GM19240 (cell line): Measurements from ENCODE around the gene SLC12A7.

ENCODE experiments used
- DNase-seq: peaks from one replicate; pipeline ENCODE4 v3.0.0; 2011; ENCODE audit warnings: low spot score; ENCODE audit not compliant: insufficient read length

SLC12A7 gene

DNA sequence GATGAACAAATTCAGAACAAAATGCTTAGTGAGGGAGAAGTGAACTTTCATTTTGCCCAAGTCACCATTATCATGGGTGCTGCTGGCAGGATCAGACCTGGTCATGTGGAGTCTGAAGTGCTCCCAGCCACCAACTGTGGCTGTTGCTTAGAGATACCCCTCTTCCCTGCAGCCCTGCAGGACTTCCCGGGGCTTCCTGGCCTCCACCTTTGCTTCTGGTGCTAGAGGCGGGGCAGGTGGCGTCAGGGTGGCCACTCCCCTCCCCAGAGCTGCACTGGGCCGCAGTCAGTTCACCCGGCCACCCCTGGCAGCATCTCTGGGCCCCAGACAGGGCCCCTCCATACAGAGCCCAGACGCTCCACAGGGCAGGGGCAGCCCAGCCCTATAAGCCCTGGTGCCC, 30.0 kb upstream of the SLC12A7 start:
- no peak for DNase-seq

DNA sequence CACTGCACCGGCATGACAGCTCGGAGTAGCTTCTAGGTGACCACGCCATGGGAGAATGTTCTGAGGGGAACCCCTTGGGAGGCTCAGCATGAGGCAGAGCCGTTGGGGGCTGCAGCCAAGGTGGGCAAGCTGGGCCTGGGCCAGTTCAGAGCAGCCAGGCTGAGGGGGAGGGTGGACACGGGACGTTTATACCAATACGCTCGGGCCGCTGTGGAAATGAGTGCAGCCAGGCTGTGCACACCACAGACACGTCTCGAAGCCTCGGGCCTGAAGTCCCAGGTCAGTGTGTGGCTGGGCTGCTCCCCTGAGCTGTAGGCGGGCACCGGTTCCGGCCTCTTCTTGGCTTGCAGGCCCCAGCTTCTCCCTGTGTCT, 28.9 kb upstream of the SLC12A7 start:
- DNase-seq = no peak

DNA sequence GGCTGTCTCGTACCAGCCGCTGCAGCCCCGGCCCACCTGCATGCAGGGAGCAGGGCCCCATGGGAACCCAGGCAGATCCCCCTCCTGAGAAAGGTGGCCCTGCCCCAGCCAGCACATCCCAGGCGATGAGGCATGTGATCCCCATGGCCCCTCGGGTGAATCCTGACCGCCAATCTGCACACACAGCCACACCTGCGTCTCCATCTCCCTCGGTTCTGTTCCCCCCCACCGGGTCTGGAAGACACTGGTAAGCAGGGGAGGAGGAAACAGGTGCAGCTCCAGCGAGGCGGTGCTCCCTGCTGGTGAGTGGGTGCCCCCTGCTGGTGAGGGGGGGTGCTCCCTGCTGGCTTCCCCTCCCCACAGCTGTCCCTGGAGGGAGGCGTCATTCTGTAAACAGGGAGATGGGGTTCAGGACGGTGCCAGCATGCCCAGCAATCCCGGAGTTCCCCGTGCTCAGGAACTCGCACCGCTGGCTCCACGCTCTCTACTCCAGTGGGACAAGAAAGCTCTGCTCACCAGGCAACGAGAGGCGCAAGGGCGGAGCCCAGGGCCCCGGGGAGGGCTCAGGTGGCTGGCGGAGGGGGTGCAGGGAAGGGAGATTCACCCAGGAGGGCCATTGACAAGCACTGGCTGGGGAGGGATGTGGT, 28.4 kb upstream of the SLC12A7 start:
- DNase-seq = peak; percentile 61

DNA sequence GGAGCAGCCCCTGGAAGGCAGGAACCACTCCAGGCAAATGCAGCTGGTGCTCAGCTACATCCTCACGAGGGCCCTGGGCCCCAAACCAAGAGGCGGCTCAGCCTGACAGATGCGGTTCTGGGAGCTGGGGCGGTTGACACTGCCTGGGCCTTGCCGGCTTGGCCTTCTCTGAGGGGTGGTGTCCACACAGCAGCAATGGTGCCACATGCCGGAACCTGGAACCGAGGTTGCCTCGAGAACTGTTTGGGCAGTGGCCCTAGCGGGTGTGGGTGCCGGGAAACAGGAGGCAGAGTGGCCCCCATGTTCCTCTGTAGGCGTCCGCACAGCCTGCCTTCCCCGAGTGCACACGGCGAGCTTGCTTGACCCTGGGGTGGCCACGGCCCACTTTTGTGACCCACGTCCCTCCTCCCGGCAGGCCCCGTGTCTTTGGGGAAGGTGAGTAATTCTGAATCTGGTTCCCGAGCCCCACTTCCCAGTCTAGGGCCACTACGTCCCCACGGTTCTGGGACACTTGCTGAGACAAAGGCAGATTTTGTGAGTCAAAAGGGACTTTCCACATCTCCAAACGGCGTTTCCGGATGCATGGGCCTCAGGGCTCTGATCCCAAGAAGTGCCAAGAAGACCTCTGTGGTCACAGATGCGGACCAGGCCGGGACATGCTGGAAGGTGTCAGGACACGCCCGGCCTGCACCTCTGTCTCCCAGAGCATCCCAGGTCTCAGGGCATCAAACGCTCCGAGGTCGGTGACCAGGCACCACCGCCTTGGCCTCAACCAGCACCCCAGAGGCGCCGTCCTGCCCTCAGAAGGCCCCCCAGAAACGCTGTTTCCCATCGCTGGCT, 27.7 kb upstream of the SLC12A7 start:
- DNase-seq = no peak

DNA sequence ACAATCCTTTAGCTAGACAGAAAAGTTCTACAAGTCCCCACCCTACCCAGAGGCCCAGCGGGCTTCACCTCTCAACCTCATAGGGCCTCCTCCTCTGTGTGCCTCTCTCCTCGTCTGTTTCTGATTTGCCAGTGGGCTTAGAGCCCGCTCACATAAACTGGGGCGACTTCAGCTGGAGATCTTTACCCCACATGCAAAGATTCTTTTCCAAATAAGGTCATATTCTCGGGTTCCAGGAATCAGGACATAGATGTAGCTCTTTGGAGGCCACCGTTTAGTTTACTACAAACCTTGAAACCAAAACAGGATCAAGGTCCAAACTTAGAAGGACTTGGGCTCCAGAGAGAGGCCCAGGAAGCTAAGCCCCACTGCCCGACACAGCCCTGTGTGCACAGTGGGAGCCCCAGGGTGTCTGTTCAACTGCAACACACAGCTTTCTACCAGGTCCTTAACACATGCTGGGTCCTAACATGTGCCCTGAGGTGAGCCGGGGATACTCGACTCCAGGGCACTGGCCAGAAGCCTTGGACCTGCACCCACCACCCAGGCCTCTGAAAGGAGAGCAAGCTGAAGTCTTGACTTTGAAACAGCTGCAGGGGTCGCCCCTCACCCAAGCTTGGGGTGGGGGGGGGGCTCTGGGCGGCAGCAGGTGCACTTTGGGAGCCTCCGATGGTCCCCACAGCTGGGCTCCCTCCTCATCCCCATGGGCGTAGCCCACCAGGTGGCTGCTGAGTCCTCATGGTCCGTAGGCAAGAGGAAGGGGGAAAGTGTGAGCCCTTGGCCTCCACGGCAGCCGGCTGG, 26.8 kb upstream of the SLC12A7 start:
- no peak for DNase-seq

DNA sequence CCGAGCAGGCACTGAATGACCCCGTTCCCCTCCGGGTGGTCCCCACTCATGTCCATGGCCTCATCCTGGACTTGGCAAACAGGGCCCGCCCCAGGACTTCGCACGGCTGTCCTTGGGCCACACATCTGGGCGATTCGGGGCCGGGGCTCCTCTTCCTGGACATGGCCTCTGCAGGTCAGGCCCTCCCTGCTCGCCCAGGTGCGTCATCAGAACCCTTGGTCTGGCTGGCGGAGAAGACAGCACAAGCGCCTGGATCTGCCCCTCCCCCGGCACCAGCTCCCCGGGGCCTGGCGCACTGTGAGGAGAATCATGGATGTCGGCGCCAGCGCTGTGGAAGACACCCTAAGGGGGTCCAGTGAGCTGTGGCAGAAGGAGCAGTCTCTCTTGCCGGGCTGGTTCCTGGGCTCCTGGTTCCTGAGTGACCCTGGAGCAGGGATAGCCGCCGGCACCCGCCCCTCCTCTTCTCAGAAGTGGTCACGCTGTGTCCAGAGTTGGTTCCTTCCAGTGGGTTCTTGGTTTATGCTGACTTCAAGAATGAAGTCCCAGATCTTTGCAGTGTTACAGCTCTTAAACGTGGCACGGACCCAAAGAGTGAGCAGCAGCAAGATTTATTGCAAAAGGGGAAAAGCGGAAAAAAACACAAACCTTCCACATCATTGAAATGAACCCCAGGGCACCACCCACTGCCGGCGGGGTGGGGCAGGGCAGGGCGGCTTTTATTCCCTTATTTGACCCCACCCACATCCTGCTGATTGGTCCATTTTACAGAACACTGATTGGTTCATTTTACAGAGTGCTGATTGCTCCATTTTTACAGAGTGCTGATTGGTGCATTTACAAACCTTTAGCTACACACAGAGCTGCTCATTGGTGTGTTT, 25.9 kb upstream of the SLC12A7 start:
- DNase-seq = no peak

DNA sequence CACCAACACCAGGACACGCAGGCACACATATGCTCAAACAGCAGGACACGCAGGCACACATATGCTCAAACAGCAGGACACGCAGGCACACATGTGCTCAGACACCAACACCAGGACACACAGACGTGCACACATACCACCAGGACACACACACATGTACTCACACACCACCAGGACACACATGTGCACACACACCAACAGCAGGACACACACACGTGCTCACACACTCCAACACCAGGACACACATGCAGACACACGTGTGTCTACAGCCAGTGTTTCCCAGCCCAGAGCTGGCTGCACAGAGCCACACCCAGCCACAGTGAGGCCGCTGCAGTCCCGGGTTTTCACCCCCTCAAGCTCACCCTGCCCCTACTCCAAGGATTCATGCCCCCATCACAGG, 25.0 kb upstream of the SLC12A7 start:
- no peak for DNase-seq

DNA sequence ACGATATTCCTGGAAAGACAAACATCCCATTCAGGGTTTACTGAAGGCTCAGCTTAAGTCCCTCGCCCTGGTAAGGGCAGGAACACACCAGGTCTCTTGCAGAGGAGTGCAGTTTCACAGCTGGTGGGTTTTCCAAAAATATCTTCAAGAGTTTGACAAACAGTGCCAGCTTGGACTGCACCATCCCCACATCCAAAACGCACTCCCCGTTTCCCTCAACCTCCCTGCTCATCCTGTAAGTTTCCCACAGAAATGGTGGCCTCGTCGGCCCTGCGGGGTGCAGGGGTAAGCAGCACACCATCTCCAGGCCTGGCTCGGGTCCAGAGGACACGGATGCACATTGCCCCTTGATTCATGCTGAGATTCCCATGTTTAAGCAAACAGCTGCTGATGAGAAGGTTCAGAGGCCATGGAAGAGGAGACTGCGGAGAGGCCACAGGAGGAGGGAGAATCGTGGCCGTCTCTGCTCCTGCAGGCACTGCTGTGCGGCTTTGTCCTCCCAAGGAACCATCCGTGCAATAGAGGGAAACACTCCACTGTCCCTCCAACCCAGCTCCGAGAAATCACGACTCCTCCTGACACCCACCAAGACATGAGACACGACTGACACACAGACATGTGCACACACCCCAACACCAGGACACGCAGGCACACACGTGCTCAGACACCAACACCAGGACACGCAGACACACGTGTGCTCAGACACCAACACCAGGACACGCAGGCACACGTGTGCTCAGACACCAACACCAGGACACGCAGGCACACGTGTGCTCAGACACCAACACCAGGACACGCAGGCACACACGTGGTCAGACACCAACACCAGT, 24.0 kb upstream of the SLC12A7 start:
- no peak for DNase-seq

DNA sequence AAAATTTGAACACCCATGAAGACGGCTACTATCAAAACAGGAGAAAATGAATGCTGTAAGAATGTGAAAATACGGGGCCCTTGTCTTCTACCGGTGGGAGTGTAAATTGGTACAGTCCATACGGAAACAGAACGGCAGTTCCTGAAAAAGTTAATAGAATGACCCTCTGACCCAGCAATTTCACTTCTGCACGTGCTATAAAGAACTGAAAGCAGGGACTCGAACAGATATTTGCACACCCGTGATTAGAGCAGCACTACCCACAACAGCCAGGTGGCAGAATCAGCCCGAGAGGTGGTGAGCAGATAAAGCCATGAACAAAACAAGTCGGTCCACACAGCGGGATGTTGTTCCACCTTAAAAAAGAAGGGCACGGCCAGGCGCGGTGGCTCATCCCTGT, 22.6 kb upstream of the SLC12A7 start:
- DNase-seq = peak; percentile 71

DNA sequence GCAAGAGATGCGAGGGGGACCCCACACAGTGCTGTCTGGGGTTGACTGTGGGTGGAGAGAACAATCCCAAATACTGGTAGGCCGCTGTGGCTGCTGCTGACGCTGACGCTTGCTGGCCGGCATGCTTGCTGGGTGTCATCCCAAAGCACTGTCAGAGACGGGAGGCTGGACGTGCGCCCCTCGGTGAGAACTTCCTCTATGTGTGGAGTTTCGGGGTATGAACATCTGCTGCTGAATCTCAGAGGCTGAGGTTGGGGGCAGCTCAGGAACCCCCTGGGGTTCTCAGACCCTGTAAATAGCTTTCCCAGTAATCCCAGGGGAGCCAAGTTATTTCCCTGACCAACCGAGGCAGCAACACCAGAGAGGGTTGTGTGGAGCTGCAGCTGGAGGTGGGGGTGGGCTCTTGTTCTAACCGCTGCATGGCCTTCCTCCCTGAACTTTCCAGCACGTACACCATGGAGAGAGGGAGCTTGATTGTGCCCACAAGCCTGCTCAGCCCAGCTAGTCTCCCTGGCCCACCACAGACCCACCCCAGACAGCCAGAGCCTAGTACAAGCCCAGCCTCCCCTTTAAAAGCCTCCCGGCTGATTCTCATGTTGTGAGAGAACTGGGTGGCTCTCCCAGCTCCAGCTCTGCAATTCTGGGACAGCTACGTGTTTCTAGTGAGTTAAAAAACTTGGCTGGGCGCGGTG, 21.8 kb upstream of the SLC12A7 start:
- DNase-seq = no peak

DNA sequence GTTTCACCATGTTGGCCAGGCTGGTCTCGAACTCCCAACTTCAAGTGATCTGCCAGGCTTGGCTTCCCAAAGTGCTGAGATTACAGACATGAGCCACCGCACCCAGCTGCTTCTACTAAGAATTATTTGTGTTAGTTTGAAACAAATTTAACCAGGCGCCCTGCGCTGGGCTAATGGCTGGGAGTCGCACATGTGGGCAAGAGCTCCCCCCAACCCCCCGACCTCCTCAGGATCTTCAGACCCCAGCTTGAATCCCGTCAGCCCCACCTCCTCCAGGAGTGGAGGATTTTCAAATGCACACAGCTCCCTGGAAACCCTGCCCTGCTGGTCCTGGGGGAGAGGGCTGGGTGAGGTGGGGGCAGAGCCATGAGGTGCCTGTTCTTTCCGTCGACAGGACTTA, 21.2 kb upstream of the SLC12A7 start:
- DNase-seq = no peak

DNA sequence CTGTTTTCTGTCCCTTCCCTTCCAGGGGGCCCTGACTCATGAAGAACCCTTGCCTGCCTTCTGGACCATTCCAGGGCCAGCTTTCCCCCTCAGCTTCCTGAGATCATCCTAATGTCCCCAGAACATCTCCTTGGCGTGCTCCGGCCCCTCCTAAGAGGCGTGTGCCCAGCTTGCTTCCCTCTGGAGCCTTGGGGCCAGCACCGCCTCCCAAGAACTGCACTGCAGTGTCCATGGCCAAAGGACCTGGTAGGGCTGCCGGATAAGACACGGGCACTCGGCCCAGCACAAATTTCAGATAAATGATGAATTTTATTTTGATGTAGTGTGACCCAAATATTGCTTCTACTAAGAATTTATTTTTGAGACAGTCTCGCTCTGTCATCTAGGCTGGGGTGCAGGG, 20.7 kb upstream of the SLC12A7 start:
- no peak for DNase-seq

DNA sequence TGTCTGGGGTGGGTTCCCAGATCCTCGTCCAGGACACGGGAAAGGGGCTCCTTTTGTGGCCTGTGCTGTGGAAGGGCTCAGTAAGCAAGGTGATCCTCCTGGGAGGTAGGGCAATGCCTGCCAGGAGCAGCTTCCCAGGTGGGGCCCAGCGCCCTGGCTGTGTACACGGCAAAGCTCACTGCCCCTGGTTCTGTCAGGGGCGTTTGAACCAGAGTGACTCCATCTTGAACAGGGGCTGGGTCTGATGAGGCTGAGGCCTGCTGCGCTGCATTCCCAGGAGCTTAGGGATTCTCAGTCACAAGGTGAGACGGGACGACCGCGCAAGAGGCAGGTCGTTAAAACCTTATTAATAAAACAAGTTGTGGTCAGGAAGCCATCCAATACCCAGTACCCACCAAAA, 19.9 kb upstream of the SLC12A7 start:
- DNase-seq = no peak

DNA sequence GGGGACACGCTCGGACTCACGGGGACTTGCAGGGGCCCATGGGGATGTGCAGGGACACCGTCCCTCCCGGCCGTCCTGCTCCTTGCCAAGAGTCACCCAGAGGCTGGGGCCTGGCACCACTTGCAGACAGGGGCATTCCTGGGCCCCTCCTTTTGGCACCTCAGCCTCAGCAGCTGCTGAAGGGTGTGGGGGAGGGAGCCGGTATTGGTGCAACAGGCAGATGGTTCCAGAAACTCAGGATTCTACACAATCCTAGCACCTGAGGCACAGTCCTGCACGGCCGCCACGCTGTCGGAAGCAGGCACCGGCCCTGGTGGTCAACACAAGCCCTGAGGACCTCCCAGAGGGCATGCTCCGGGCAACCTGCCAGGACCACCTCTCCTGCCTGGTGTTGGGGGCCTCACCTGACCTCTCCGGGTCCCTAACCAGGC, 19.3 kb upstream of the SLC12A7 start:
- no peak for DNase-seq

DNA sequence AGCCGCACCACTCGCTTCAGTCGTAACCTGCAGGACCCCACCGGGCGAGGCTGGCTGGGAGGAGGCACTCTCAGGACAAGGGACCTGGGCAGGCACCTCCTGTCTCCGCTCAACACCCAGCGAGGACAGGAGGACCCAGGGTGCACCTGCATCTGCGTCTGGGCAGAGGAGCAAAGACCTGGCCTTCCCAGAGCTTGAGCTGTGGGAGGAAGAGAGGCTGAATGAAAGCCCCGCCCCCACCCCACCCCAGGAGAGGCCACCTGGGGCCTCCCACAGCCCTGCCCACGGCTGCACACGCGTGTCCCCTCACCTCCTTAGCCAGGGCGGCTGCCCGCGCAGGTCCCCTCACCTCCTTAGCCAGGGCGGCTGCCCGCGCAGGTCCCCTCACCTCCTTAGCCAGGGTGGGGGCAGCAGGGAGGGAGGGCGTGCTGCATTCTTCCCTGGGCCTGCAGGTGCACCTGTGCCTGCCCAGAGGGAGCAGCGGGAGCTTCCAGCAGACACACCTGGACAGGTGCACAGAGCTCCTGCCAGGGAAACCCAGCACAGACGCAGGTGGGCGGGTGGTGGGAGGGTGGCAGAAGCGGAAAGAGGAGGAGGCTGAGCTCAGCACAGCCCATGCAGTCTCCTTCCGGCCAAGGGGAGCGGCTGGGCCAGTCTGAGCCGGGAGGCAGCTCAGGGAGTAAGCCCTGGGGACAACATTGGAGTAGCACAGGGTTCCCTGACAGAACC, 18.5 kb upstream of the SLC12A7 start:
- DNase-seq = no peak

DNA sequence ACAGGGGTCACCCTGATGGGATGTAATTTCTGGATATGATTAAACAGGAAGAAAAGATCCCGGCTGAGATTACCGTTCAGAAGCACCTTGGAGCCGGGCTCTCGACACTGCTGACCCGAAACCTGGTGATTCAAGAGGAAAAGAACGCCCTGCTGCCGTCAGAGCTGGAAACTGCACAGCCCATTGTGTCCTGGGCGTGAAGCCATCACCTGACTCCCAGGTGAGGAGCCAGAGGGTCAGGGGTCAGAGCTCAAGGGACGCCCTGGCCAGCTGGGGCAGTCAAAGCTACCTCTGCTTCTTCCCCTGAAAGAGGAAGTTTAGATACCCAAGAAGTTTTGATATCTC, 17.8 kb upstream of the SLC12A7 start:
- DNase-seq = no peak

DNA sequence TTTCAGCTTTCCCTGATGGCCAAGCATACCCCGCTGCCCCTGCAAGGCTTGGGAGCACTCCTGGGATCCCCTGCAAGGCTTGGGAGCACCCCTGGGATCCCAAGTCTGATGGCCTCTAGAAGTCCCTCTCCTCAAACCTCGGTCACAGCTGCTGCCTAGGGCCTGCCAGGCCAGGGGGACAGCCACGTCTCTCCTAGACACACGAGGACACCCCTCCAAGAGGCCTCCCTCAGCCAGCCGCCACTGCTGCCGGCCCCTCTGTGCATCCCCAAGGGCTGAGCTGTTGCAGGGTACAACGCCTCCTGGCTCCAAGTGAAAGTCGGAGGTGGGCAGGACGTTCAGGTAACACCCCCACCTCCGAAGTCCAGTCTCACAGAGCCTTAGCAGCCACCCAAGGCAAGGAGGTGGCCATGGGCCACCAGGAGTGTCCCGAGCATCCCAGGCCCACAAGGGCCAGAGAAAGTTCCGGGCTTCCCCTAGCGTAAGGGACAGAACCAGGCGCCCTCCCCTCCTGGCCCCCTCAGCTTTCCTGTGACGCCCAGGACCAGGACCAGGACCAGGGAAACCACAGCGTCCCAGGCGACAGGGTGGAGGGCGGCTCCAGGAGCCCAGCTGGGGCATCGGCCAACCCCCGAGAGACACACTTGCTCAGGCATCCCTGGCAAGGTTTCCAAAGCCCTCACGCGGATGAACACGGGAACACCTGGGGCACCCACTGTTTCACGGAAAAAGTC, 17.3 kb upstream of the SLC12A7 start:
- no peak for DNase-seq

DNA sequence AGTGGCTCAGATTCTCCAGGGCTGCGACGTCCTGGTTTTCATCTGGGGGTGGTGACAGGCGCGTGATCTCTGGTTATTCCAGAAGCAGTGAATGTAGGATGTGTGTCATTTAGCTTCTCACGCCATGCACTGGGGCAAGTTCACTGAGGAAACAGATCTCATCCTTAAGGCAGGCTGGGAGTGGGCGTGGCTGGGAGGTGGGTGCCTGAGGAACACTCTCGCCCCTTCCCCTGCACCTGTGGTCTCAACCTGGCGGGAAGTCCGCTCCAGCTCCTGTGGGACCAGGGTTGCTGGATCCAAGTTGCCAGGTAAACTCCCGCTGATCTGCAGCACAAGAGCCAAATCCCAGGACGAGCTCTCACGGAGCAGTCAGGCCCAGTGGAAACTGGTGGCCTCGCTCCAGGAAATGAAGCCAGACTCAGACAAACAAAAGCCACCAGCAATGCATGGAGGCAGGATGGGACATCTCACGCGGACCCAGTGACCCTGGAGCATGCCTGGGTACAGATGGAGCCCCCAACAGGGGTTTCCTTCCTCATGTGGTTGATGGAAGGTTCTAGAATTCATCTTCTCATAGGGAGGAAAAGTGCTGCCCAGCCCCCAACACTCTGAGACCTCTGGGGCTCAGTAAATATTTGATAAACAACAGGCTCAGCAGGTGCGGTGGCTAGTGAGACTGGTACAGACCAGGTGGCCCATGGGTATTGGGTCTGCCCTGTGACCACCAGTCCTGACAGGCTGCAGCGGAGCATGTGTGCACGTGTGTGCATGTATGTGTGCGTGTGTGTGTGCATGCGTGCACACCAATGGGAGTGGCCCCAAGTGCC, 16.3 kb upstream of the SLC12A7 start:
- DNase-seq = no peak
